ENCODE data around the gene AKT1S1.

DNA sequence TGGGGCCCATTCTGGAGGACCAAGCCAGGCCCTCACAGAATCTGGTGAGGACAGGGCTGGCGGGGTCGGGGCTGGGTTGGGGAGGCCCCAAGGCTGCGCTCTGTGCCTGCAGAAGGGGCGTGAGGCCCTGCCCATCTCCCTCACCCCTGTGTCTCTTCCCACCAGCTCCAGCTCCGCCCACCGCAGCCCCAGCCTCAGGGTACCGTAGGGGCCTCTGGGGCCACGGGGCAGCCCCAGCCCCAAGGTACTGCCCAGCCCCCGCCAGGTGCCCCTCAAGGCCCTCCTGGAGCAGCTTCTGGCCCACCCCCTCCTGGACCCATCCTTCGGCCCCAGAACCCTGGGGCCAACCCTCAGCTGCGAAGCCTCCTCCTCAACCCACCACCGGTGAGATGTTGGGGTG lies 41.6 kb downstream of the AKT1S1 start:
- TF ChIP-seq TAF1 (IDR thresholded peaks at IDR 0.05; ENCODE audit: low read depth, low read length) (no peak), POLR2AphosphoS5 (IDR thresholded peaks at IDR 0.05; ENCODE audit: low read depth, low read length) (no peak)

Data from GM12891 (cell line).